Activated T-helper 2 cell treated with anti-CD3 and anti-CD28 coated beads, Interferon-gamma antibody, Interleukin-2, Interleukin-4, amounts not matched to agents 10 μg/mL and 5 μg/mL and 100 μg/mL, durations not matched to agents 14 hours and 24 hours and 36 hours (primary cell): Measurements from ENCODE around the gene HBS1L. TPM values are rescaled to one million over a fixed set of nuclear protein-coding genes. Genes with fewer than 3 reads are reported as not detected.

Experiments
- DNase-seq: peaks from one replicate; pipeline ENCODE4 v3.0.0; 2021; ENCODE audit warnings: low spot score
- H3K27ac Mint-ChIP-seq: one replicate; pipeline ENCODE4 v1.8.0; 2021; ENCODE audit warnings: mixed read lengths
- H3K27me3 Mint-ChIP-seq: one replicate; pipeline ENCODE4 v1.8.0; 2021; ENCODE audit warnings: low read depth, mixed read lengths
- H3K36me3 Mint-ChIP-seq: one replicate; pipeline ENCODE4 v1.8.0; 2021; ENCODE audit warnings: low read depth, mixed read lengths
- H3K4me1 Mint-ChIP-seq: one replicate; pipeline ENCODE4 v1.8.0; 2021; ENCODE audit warnings: low read depth, mixed read lengths
- H3K4me3 Mint-ChIP-seq: one replicate; pipeline ENCODE4 v1.8.0; 2021; ENCODE audit warnings: low read depth, mild to moderate bottlenecking, moderate library complexity, mixed read lengths
- H3K9me3 Mint-ChIP-seq: one replicate; pipeline ENCODE4 v1.8.0; 2021; ENCODE audit warnings: mixed read lengths
- intact Hi-C: fragments of 100-400 bp; cut with micrococcal nuclease; formaldehyde crosslinking; loops from one replicate; pipeline ENCODE4 v1.15.1; 2023
- total RNA-seq: library from RNA; stranded (reverse); gene quantifications from 2 replicates; pipeline ENCODE4 v1.2.3, GENCODE V29; 2022

Gene HBS1L
- total RNA-seq, 1 donor from 2014 or later: 99.2 TPM

DNA sequence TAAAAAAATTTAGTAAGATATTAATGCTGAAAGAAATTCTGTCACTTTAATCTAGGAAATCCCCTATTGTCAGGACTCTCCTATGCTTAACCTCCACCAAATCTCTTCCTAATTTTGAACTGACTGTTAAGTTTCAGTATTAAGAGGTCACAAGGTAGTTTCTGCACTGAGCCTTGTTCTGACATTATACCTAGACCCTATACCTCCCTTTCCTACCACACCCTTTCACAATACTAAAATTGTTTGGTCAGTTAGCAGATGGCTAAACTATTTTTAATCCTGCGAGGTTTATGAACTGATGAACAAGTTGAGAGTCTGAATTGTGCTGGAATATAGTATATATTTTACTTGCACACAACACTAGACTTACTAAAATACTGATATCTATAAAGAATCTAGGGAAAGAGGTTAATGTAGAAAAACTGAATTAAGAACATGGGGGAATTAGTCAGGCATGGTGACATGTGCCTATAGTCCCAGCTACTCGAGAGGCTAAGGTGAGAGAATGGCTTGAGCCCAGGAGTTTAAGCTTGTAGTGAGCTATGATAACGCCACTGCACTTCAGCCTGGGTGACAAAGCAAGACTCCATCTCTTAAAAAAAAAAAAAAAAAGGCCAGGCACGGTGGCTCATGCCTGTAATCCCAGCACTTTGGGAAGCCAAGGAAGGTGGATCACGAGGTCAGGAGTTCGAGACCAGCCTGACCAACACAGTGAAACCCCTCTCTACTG lies 51.5 kb downstream of the HBS1L start:
- Mint-ChIP-seq H3K27me3 (no peaks in the 10 kb centered on the region), H3K4me1 (peaks cover 29% of the 10 kb centered on the region), H3K9me3 (no peaks in the 10 kb centered on the region), H3K36me3 (peaks cover 25% of the 10 kb centered on the region), H3K4me3 (no peak overlapping the region), H3K27ac (peak overlapping the region; percentile 31)
- intact Hi-C loops: no loop called here
- no peak for DNase-seq

DNA sequence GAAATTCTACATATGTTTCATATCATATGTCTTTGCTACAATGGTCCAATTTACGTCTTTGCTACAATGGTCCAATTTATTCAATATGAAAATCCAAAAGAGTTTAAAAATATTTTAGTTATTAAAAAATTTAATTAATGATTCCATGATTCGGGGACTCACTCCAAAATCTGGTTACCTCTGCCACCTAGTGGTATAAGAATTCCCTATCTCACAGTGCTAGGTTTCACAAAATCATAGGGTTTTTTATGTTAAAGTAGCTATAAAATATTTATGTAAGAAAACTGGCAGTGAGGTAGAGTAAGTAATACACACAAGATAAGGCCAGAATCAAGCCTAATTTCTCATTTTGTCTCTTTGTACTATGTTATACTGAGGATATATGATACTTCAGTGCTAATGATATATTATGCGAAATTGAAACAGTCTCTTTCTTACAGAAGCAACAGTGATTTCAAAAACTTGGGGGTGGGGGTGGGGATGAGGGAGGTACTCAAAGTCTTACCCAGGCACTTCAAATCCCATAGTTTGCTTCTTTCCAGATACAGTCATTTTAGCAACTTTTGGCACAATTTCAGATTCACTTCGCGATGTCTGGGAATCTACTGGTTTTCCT lies 52.3 kb downstream of the HBS1L start:
- no peak overlapping the region for H3K27ac Mint-ChIP-seq
- intact Hi-C loops: no loop called here
- H3K4me3 Mint-ChIP-seq: no peak overlapping the region
- no peaks in the 10 kb centered on the region for H3K27me3 Mint-ChIP-seq
- peaks cover 25% of the 10 kb centered on the region for H3K36me3 Mint-ChIP-seq
- no peaks in the 10 kb centered on the region for H3K9me3 Mint-ChIP-seq
- no peak for DNase-seq
- peaks cover 29% of the 10 kb centered on the region for H3K4me1 Mint-ChIP-seq

DNA sequence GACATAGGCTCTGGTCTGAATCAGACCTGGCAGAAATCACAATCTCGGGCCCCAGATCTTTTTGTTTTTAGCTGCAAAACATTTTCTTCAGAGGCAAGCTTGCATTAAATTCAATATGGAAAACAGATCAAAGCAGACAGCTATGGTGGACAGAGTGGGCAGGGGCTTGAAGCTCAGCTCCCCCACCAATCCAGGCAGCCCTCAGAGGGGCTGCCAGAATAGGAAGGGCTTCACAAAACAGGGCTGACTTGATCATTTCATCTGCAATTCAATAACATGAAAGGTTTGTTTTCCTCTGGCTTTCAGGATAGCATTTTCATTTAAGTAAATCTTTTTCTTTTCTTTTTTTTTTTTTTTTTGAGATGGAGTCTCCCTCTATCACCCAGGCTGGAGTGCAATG lies 55.5 kb downstream of the HBS1L start:
- no peaks in the 10 kb centered on the region for H3K9me3 Mint-ChIP-seq
- intact Hi-C loops: no loop called here
- no peak overlapping the region for H3K27ac Mint-ChIP-seq
- peaks cover 48% of the 10 kb centered on the region for H3K36me3 Mint-ChIP-seq
- DNase-seq: no peak
- H3K4me3 Mint-ChIP-seq: no peak overlapping the region
- peaks cover 41% of the 10 kb centered on the region for H3K4me1 Mint-ChIP-seq
- no peaks in the 10 kb centered on the region for H3K27me3 Mint-ChIP-seq

DNA sequence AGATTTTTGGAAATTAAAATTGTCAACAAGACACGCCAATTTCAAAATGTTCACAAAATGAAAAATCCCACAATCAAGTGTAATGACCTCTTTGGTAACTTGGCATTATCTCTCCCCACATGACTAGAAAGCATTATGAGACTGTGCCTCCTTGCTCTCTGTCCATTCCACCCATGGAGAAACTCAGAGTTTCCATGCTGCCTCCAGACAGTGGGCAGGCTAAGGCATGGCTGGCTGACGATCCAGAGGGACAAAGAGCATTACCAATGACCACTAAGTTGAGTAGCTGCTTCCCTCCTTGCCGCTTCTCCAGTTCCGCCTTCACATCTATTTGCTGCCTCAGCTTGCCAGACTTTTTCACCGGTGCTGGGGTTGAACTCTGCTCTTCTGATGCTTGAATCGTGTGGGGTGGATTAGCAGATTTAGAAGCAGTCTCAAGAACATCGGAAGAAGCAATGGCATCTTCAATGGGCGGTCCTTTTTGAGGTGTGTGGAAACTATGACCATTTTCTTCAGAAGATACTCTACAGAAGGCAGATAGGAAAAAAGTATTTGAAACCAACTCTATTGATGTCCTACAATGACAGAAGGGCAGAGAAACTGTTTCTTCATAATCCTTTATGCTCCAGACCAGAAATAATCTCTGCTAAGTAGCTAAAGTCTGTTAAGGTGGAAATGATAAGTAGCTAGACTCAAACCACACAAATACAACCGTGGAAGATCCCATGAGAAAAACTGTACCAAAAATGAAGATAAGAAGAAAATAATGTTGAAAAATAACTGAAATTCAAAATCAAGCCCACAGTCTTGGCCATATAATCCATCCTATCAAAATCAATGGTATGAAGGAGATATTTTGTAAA lies 57.3 kb downstream of the HBS1L start:
- Mint-ChIP-seq H3K27ac (peak overlapping the region; percentile 79), H3K27me3 (no peaks in the 10 kb centered on the region), H3K4me3 (peak overlapping the region; percentile 39), H3K4me1 (peaks cover 32% of the 10 kb centered on the region), H3K9me3 (no peaks in the 10 kb centered on the region), H3K36me3 (peaks cover 55% of the 10 kb centered on the region)
- intact Hi-C loops: no loop called here
- no peak for DNase-seq

DNA sequence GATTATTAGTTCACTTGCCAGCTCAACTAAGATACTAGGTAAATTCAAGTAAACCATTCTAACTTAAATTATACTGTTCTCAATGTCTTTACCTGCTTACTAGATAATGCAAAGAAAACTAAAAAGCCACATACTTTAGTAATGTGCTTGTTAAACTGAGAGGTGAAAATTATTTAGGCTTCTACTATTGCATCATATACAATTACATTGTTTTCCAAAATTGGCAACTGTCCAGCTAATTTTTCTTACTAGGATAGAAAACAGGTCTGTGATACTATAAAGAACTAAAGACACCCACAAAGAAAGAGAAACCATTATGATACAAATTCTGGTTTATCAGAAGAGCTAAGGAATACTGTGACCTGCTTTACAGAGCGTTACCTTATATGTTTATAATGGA lies 59.1 kb downstream of the HBS1L start:
- Mint-ChIP-seq H3K4me1 (peaks cover 30% of the 10 kb centered on the region), H3K36me3 (peaks cover 52% of the 10 kb centered on the region)

DNA sequence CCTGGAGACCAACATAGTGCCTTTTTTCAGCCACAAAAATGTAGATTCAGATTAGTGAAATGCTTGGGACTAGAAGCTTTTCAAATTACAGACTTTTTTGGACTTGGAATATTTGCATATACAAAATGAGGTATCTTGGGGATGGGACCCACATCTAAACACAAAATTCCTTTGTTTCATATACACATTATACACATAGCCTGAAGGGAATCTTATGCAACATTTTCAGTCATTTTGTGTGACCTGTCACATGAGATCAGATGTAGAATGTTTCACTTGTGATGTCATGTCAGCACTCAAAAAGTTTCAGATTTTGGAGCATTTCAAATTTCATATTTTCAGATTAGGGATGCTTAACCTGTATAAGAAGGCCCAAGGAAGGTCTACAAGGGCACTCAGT lies 60.2 kb downstream of the HBS1L start:
- intact Hi-C loops: loop anchor here (5.0 kb wide), 1 partner anchor 1273 kb away; no protein-coding TSS in a partner anchor
- no peak for DNase-seq
- Mint-ChIP-seq H3K27ac (no peak overlapping the region), H3K36me3 (peaks cover 58% of the 10 kb centered on the region), H3K9me3 (no peaks in the 10 kb centered on the region), H3K27me3 (no peaks in the 10 kb centered on the region), H3K4me1 (peaks cover 34% of the 10 kb centered on the region), H3K4me3 (no peak overlapping the region)

More for the DNA sequence above, 59.1 kb downstream of the HBS1L start:
- DNase-seq: no peak
- intact Hi-C loops: no loop called here
- H3K4me3 Mint-ChIP-seq: no peak overlapping the region
- no peaks in the 10 kb centered on the region for H3K9me3 Mint-ChIP-seq
- no peaks in the 10 kb centered on the region for H3K27me3 Mint-ChIP-seq
- H3K27ac Mint-ChIP-seq: no peak overlapping the region

DNA sequence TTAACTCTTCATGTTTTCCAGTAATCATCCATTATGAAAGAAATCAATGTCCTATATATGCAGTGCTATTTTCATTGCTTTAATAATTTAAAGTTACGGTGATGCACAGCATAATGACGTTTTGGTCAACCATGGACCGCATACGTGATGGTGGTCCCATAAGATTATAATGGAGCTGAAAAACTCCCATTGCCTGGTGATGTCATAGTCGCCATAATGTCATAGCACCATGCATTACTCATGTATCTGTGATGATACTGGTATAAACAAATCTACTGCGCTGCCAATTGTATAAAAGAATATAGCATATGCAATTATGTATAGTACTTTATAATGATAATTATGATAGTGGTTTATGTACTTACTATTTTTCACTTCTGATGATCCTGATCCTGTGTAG lies 62.5 kb downstream of the HBS1L start:
- Mint-ChIP-seq H3K36me3 (peaks cover 60% of the 10 kb centered on the region), H3K27me3 (no peaks in the 10 kb centered on the region), H3K4me1 (peaks cover 25% of the 10 kb centered on the region), H3K27ac (no peak overlapping the region), H3K4me3 (no peak overlapping the region), H3K9me3 (no peaks in the 10 kb centered on the region)
- intact Hi-C loops: loop anchor here (5.0 kb wide), 1 partner anchor 1275 kb away; no protein-coding TSS in a partner anchor
- no peak for DNase-seq

DNA sequence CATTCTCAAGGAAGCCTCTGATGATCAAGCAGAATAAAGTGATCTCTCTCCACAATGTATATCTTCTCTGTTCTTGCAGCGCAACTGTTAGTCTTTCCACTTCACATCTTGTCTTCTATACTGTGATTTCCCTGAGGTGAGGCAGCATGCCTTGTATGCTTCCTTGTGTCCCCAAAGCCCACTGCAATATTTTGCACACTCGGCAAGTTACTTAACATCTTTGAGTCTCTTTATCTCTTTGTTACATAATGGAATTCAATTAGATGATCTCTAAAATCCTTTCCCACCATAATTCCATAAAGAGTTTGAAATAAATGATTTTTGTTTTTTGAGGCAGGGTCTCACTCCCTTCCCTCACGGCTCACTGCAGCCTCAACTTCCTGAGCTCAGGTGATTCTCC lies 64.4 kb downstream of the HBS1L start:
- Mint-ChIP-seq H3K27ac (no peak overlapping the region), H3K27me3 (no peaks in the 10 kb centered on the region), H3K36me3 (peaks cover 52% of the 10 kb centered on the region), H3K4me1 (peaks cover 15% of the 10 kb centered on the region), H3K9me3 (no peaks in the 10 kb centered on the region), H3K4me3 (no peak overlapping the region)
- DNase-seq: no peak
- intact Hi-C loops: loop anchor here (5.0 kb wide), 1 partner anchor 1277 kb away; no protein-coding TSS in a partner anchor

DNA sequence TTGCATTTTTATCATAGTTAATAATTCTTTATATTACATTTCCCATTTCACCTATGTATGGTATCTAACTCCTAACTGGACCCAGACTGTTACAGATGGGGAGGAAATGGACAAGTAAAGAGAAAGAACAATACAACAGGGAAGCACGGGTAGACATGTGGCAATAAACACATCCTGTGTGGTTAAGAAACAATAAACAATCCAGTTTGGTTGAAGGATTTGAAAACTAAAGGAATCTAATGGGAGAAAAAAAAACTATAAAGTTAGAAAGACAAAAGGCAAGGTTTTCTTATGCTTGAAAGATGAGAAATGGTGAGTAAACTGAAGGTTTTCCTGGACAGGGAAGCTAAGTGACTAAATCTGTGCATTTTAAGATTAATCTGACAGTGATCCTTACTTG lies 69.8 kb downstream of the HBS1L start:
- no peak overlapping the region for H3K4me3 Mint-ChIP-seq
- peaks cover 50% of the 10 kb centered on the region for H3K4me1 Mint-ChIP-seq
- DNase-seq: no peak
- intact Hi-C loops: loop anchor here (5.0 kb wide), 1 partner anchor 302 kb away; no protein-coding TSS in a partner anchor
- H3K27me3 Mint-ChIP-seq: no peaks in the 10 kb centered on the region
- H3K36me3 Mint-ChIP-seq: peaks cover 63% of the 10 kb centered on the region
- peaks cover 10% of the 10 kb centered on the region for H3K9me3 Mint-ChIP-seq
- no peak overlapping the region for H3K27ac Mint-ChIP-seq

DNA sequence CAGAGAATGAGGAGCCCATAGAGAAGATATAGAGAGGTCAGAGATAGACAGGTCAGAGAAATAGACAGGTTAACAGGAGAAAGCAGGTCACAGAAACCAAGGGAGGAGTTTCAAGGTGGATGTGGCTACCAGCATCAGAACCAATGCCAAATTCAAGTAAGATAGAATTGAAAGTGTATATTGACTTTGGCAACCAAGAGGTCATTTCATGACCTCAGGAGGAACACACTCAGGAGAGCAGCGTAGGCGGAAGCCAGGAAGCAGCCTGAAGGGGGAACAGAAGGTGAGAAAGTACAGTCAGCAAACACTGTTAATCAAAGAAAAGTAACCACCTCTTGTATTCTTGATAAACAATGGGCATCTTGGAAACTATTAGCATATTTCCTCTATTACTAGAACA lies 70.8 kb downstream of the HBS1L start:
- Mint-ChIP-seq H3K4me3 (no peak overlapping the region), H3K9me3 (peaks cover 10% of the 10 kb centered on the region), H3K36me3 (peaks cover 62% of the 10 kb centered on the region), H3K27ac (peak overlapping the region; percentile 5), H3K4me1 (peaks cover 50% of the 10 kb centered on the region), H3K27me3 (no peaks in the 10 kb centered on the region)
- no peak for DNase-seq
- intact Hi-C loops: loop anchor here (5.0 kb wide), 1 partner anchor 303 kb away; no protein-coding TSS in a partner anchor

DNA sequence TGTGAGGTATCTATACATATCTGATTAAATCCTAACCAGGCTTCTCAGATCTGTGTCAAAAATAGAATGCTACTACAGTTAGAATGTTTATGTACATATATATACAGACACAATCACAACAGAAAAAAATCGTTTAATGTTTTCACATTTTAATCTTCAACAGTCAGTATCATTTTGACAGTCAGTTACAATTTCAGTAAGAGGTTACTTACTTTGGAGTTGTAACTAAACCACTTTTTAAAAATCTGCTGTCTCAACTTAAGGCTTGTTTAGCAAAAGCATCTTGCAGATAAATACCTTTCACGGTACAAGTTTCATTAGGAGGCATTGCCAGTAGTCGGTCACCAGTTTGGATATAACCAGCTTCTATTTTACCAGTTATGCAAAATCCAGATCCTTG lies 72.5 kb downstream of the HBS1L start:
- Mint-ChIP-seq H3K4me1 (peaks cover 53% of the 10 kb centered on the region), H3K4me3 (no peak overlapping the region), H3K27me3 (no peaks in the 10 kb centered on the region), H3K9me3 (peaks cover 10% of the 10 kb centered on the region), H3K27ac (no peak overlapping the region), H3K36me3 (peaks cover 59% of the 10 kb centered on the region)
- intact Hi-C loops: loop anchor here (5.0 kb wide), 1 partner anchor 305 kb away; no protein-coding TSS in a partner anchor
- DNase-seq: no peak

DNA sequence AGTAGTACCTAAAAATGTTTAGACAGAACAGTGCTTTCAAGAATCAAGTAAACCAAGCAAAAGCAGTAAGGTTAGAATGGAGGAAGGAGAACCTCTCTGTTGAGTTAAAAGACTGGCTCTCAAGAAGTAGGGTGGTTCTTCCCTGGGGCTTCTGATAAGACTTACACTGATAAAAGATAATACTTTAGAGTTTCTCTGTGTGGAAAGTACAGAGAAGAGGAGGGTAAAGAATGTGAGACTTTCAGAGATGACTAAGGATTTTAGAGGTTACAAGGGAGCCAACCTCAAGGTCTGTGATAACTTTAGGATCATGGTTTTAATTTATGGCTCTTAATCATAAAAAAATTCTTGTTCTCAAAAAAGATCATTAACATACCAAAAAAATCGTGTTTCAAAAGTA lies 73.8 kb downstream of the HBS1L start:
- Mint-ChIP-seq H3K36me3 (peaks cover 67% of the 10 kb centered on the region), H3K4me1 (peaks cover 56% of the 10 kb centered on the region), H3K27ac (peak overlapping the region; percentile 72), H3K9me3 (peaks cover 19% of the 10 kb centered on the region), H3K27me3 (no peaks in the 10 kb centered on the region), H3K4me3 (no peak overlapping the region)
- intact Hi-C loops: loop anchor here (1.0 to 5.0 kb wide), 4 partner anchors 50 to 443 kb away; no protein-coding TSS in a partner anchor
- DNase-seq: no peak
